Liver (tissue), 3 donors: ENCODE results near the gene RAB9B.

Experiments
- HNF4G ChIP-seq: IDR thresholded peaks from 2 replicates; pipeline ENCODE4 v1.6.1; 2016; ENCODE audit warnings: antibody characterized with exemption
- JUND ChIP-seq, 2 donors: IDR thresholded peaks; 2 replicates each; pipeline ENCODE4 v1.6.1; 2016; ENCODE audit warnings: antibody characterized with exemption in 2 of 2
- NR2F2 ChIP-seq: IDR thresholded peaks from 2 replicates; pipeline ENCODE4 v1.6.1; 2016; ENCODE audit warnings: antibody characterized with exemption
- RAD21 ChIP-seq, 2 donors: IDR thresholded peaks; 2 replicates each; pipeline ENCODE4 v1.6.1; 2016; ENCODE audit warnings: antibody characterized with exemption in 2 of 2, mild to moderate bottlenecking in 2 of 2
- SP1 ChIP-seq: IDR thresholded peaks from 2 replicates; pipeline ENCODE4 v1.6.1; 2018; ENCODE audit warnings: antibody characterized with exemption, mild to moderate bottlenecking
- TAF1 ChIP-seq: conservative IDR thresholded peaks from 2 replicates; pipeline ENCODE4 v1.6.1; 2016; ENCODE audit warnings: antibody characterized with exemption, mild to moderate bottlenecking
- YY1 ChIP-seq: IDR thresholded peaks from 2 replicates; pipeline ENCODE4 v1.6.1; 2016; ENCODE audit warnings: antibody characterized with exemption, mild to moderate bottlenecking
- TF ChIP-seq, protein P1 (sequence below): IDR thresholded peaks from 2 replicates; pipeline ENCODE4 v1.6.1; 2016; ENCODE audit warnings: antibody characterized with exemption
- TF ChIP-seq, protein P2 (sequence below): fragments of 150-350 bp; IDR thresholded peaks from 2 replicates; pipeline ENCODE4 v1.5.1; 2017; ENCODE audit warnings: improper control_type of control experiment, low read depth, low read length; ENCODE audit not compliant: missing input control
- TF ChIP-seq, protein P3 (sequence below): IDR thresholded peaks from 2 replicates; pipeline ENCODE4 v1.6.1; 2016; ENCODE audit warnings: antibody characterized with exemption
- donor health status: healthy.
- donor health status: healthy.

DNA sequence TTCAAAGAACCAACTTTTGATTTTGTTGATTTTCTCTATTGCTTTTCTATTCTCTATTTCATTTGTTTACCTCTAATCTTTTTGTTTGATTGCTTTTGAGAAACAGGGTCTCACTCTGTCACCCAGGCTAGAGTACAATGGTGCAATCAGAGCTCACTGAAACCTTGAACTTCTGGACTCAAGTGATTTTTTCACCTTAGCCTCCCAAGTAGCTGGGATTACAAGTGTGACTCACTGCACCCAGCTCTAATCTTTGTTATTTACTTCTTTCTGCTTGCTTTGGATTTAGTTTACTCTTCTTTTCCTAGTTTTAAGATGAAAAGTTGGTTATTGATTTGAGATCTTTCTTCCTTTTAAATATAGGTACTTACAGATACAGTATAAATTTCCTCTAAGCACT lies 26.2 kb downstream of the RAB9B start:
- TF ChIP-seq, protein P1, sequence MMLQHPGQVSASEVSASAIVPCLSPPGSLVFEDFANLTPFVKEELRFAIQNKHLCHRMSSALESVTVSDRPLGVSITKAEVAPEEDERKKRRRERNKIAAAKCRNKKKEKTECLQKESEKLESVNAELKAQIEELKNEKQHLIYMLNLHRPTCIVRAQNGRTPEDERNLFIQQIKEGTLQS = no peak
- TF ChIP-seq, protein P2, sequence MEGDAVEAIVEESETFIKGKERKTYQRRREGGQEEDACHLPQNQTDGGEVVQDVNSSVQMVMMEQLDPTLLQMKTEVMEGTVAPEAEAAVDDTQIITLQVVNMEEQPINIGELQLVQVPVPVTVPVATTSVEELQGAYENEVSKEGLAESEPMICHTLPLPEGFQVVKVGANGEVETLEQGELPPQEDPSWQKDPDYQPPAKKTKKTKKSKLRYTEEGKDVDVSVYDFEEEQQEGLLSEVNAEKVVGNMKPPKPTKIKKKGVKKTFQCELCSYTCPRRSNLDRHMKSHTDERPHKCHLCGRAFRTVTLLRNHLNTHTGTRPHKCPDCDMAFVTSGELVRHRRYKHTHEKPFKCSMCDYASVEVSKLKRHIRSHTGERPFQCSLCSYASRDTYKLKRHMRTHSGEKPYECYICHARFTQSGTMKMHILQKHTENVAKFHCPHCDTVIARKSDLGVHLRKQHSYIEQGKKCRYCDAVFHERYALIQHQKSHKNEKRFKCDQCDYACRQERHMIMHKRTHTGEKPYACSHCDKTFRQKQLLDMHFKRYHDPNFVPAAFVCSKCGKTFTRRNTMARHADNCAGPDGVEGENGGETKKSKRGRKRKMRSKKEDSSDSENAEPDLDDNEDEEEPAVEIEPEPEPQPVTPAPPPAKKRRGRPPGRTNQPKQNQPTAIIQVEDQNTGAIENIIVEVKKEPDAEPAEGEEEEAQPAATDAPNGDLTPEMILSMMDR = no peak
- TF ChIP-seq, protein P3, sequence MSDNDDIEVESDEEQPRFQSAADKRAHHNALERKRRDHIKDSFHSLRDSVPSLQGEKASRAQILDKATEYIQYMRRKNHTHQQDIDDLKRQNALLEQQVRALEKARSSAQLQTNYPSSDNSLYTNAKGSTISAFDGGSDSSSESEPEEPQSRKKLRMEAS = no peak
- TF ChIP-seq YY1 = no peak
- TF ChIP-seq SP1 = no peak
- no peak for TF ChIP-seq JUND (IDR thresholded peaks at IDR 0.05)
- TF ChIP-seq RAD21 (IDR thresholded peaks at IDR 0.05) = no peak
- TF ChIP-seq NR2F2 = no peak
- no peak for TF ChIP-seq TAF1
- no peak for TF ChIP-seq HNF4G
